ENCODE results near the gene EPB41L5. TPM values are rescaled to one million over a fixed set of nuclear protein-coding genes. Genes with fewer than 3 reads are reported as not detected.
A peak's percentile ranks its signal among the peaks of the same experiment; 100 is the strongest.
"Not testable (repeated sequence)": the region's sequence is repeated elsewhere in the genome, so short reads cannot be mapped to it uniquely, and the experiment has no call there.

Gene EPB41L5
- total RNA-seq, 1 donor from 2014 or later, result 50.5 TPM

DNA sequence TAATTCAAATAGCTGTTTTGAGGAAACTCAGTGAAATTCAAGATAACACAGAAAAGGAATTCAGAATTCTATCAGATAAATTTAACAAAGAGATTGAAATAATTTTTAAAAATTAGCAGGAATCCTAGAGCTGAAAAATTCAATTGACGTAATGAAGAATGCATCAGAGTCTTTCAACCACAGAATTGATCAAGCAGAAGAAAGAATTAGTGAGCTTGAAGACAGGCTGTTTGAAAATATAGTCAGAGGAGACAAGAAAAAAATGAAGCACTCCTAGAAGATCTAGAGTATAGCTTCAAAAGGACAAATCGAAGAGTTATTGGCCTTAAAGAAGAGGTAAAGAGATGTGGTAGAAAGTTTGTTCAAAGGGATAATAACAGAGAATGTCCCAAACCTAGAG lies 122.1 kb downstream of the EPB41L5 start:
- ATAC-seq; DNase-seq (ENCODE audit: low spot score): not testable (repeated sequence)

DNA sequence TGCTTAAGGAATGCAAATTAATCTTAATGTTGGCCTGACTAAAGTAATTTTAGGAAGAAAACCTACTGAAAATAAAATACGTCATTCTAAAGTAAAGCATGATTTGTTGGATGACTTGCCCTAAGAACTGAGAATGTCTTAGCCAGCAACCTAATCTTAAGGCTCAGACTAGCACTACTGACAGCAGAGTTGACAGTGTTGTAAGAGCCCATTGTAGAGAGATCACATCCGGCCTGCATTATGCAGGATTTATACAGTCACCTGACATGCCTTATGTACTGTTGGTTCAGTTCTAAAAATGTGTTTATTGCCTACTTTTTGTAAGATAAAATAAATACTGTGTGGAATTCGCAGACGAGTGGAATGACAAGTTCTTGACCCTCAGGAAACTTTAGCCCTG lies 128.0 kb downstream of the EPB41L5 start:
- ATAC-seq, result no peak
- DNase-seq (ENCODE audit: low spot score), result no peak

DNA sequence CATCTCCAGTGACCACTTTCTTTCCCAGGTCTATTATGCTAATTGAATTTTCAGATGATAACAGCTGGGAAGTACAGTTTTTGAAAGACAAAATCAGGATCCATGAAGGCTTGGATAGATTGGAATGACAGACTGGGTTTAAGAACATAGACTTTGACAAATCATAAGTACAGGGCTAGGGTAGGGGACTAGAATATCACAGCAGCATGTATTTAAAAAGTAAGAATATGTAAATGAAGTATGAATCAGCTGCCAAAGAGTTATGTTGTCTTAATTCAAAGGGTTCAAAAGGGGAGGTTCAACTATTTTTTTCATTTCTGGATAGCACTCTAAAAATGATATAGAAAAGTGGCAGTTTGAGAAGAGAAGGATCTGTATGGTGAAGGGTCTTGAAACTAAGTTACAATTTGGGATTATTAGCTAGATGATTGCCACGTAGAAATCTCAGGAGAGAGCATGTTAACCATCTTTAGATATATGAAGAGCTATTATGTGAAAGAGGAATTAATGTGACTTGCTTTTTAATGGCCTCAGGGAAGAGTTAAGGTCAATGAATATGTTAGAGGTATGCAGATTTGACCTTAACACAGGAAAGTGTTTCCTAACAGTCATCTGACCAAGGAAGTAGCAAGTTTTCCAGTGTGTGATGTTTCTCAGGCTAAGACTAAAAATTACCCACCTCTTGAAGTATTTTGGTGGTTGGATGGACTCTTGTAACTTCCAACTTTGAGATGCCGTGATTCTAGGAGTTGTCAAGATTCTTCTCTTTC lies 128.6 kb downstream of the EPB41L5 start:
- ATAC-seq, result no peak
- no peak for DNase-seq (ENCODE audit: low spot score)

DNA sequence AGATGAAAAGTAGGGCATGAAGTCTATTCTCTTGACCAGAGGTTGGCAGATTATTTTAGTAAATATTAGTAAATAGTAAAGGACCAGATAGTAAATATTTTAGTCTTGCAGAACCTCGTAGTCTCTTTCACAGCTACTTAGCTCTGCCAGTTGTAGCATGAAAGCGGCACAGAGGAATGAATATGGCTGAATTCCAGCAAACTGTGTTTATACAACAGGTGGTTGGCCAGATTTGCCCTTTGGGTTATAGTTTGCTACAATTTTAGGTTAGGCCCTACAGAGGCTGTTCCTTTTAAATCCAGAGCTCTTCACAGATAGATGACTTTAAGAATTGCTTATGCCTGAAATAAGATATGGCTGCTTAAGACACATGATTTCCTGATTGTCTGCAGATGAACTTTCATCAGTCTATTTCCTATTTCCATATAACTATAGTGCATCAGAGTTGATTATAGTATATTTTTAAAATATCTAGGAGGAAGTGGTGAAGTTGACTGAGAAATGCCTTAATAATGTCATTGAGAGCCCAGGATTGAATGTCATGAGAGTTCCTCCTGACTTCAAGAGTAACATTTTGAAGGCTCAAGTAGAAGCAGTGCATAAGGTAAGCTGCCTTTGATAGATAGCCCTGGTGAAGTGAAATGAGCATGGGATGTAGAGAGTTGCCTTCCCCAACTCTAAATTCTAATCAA lies 129.8 kb downstream of the EPB41L5 start:
- ATAC-seq (peak; percentile 78), DNase-seq (ENCODE audit: low spot score) (no peak)

DNA sequence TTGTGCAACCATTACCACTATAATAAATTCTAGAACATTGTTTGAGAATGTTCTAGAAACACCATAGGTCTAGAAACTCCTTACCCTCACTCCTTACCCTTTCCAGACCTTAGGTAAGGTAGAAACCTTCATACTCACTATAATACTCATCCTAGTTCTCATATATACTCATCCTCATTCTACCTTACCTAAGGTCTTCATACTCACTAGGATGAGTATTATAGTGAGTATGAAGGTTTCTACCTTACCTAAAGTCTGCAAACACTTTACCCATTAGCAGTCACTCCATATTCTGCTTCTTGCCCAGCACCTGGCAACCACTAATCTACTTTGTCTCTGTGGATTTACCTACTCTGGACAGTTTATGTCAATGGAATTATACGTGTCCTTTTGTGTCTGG lies 135.4 kb downstream of the EPB41L5 start:
- no peak for ATAC-seq
- no peak for DNase-seq (ENCODE audit: low spot score)

DNA sequence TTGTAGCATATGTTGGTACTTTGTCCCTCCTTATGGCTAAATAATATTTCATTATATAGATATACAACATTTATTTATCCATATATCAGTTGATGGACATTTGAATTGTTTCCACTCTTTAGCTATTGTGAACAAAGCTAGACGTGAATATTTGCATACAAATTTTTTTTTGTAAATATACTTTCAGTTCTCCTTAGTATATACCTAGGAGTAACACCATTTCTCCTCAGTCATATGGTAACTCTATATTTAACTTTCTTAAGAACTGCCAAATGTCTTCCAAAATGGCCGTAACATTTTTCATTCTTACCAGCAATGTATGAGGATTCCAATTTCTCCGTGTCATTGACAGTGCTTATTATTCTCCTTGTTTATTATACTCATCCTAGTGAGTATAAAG lies 135.8 kb downstream of the EPB41L5 start:
- no peak for ATAC-seq
- DNase-seq (ENCODE audit: low spot score), result no peak

DNA sequence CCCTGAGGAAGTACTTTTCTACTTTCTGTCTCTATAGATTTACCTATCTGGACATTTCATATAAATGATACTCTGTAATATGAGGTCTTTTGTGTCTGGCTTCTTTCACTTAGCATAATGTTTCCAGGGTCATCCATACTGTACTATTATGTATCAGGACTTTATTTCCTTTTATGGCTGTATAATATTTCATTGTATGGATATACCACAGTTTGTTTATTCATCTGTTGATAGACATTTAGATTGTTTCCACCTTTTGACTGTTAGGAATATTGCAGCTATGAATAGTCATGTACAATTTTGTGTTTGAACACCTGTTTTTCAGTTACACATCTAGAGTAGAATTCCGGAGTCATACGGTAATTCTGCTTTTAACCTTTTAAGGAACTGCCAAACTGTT lies 136.5 kb downstream of the EPB41L5 start:
- DNase-seq (ENCODE audit: low spot score) (no peak), ATAC-seq (no peak)

DNA sequence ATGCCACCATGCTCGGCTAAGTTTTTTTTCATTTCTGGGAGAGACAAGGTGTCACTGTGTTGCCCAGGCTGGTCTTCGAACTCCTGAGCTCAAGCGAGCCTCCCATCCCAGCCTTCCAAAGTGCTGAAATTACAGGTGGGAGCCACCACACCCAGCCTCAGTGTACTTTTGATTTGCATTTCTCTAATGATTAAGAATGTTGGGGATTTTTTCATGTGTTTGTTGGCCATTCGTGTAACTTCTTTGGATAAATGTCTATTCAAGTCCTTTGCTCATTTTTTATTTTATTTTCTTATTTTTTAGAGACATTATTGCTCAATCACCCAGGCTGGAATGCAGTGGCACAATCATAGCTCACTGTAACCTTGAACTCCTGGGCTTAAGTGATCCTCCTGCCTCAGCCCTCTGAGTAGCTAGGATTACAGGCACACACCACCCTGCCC lies 137.2 kb downstream of the EPB41L5 start:
- DNase-seq (ENCODE audit: low spot score) (no peak), ATAC-seq (no peak)

DNA sequence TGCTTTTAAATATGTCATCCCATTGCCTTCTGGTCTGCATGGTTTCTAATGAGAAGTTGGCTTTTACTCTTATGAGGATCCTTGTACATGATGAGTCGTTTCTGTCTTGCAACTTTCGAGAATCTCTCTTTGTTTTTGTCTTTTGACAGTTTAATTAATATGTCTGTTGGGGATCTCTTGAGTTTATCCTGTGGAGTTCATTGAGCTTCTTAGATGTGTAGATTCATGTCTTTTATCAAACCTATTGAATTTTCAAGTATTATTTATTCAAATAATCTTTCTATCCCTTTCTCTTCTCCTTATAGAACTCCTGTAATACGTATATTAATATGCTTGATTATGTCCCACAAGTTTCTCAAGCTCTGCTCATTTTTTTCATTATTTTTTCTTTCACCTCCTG lies 142.4 kb downstream of the EPB41L5 start:
- no peak for ATAC-seq
- DNase-seq (ENCODE audit: low spot score), result no peak

DNA sequence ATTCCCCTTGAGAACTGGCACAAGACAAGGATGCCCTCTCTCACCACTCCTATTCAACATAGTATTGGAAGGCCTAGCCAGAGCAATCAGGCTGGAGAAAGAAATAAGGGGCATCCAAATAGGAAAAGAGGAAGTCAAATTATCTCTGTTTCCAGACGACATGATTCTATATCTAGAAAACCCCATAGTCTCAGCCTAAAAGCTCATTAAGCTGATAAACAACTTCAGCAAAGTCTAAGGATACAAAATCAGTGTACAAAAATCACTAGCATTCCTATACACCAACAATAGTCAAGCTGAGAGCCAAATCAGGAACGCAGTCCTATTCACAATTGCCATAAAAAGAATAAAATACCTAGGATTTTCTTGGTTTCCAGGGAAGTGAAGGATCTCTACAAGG lies 145.8 kb downstream of the EPB41L5 start:
- not testable (repeated sequence) for DNase-seq (ENCODE audit: low spot score); ATAC-seq

DNA sequence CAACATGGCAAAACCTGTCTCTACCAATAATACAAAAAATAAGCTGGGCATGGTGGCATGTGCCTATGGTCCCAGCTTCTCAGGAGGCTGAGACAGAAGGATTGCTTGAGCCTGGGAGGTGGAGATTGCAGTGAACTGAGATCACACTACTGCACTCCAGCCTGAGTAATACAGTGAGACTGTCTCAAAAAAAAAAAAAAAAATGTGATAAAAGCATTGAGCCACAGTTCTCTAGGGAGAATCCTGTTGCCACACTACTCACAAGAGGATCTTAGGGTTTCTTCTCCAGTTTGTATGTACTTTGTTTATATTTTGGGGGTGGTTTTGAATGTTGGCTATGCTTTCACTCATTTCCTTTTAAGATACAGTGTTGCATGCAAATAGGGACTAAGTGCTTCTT lies 148.3 kb downstream of the EPB41L5 start:
- DNase-seq (ENCODE audit: low spot score) (no peak), ATAC-seq (no peak)

DNA sequence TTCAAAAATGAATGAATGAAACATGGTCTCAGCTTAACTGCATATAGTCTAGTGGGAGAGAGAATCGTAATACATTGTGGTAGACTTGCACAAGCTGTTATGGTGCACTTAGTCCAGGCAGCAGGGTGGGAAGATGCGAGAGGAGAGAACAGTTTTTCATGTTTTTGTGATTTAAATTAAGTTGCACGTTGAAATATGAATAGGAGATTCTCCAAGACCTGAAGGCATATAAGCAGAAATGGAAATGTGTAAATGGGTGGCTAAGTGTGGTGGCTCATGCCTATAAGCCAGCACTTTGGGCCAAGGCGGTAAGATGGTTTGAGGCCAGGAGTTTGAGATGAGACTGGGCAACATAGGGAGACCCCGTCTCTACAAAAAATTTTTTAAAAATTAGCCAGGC lies 149.8 kb downstream of the EPB41L5 start:
- no peak for DNase-seq (ENCODE audit: low spot score)
- no peak for ATAC-seq

DNA sequence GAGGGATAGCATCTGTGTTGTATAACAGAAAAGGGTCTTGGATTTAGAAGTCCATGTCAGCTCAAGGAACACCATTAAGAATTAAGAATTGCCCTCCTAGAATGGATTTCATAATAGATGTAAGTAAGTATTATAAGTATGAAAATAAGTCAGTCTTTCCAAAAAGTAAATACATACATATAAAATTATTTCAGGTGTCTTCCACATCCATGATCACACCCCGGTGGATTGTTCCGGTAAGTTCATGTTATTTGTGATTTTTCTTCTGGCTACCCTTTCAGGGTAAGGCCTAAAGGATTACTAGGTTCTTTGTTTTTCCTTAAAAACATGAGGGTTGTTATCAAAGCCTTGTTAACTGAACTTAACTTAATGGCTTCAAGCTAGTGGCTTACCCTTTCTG lies 154.4 kb downstream of the EPB41L5 start:
- ATAC-seq (no peak), DNase-seq (ENCODE audit: low spot score) (no peak)

DNA sequence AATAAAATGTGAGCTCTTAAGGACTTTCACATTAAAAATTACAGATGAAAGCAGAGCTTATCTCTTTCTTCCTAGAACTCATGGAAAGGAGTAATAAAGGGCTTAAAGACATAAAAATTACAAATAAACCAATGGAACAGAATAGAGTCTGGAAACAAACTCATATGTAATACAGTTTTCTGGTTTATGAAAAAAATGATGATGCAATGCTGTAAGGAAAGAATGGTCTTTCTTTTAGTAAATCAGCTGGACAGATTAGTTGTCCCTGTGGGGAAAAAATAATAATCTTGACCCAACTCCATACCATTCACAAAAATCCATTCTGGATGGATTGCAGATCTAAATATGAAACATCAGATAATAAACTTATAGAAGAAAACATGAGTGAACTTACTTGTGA lies 156.1 kb downstream of the EPB41L5 start:
- no peak for ATAC-seq
- no peak for DNase-seq (ENCODE audit: low spot score)

DNA sequence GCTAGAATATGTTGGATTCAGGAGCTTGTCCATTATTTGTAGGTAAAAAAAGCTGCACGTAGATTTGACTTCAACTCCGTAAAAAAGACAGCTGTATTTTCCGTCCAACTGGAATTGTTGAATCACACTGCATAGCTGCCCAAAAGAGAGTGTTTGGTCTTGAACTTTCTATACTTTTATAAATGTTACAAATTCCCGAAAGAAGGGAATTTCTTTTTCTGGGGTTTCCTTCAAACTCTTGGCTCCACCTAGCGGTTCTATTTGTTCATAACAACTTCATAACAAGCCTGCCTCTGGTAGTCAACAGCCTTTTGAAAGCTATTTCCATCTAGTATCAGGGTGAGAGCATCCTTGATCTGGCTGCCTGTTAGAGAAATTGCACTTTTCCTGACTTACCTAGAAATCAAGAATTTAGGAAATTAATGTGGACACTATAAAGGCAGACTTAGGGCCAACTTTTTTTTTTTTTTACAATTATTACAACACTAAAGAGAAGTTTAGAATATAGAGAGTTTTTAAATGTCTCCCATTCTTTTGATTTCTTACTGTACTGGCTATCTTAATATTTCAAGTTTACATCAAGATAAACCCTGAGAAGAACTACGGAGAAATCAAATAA lies 162.2 kb downstream of the EPB41L5 start:
- DNase-seq (ENCODE audit: low spot score), result no peak
- ATAC-seq, result peak; percentile 73

DNA sequence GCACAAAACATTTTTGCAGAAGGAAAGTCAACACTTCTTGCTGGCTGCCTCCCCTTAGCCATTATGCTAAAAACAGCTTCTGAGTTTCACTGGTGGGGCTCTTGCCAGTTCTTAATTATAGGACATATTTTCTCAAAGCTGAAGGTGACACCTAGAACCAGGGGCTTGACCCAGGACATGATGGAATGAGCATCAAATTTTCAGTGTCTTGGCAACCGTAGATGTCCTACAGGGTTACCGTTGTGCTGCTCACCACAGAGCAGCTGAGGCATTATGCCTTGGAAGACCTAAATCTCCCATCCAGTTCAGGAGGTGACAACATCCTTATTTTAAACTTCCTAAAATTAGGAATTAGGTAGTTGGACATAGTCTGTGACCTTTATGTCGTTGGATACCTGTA lies 163.6 kb downstream of the EPB41L5 start:
- ATAC-seq (no peak), DNase-seq (ENCODE audit: low spot score) (no peak)

DNA sequence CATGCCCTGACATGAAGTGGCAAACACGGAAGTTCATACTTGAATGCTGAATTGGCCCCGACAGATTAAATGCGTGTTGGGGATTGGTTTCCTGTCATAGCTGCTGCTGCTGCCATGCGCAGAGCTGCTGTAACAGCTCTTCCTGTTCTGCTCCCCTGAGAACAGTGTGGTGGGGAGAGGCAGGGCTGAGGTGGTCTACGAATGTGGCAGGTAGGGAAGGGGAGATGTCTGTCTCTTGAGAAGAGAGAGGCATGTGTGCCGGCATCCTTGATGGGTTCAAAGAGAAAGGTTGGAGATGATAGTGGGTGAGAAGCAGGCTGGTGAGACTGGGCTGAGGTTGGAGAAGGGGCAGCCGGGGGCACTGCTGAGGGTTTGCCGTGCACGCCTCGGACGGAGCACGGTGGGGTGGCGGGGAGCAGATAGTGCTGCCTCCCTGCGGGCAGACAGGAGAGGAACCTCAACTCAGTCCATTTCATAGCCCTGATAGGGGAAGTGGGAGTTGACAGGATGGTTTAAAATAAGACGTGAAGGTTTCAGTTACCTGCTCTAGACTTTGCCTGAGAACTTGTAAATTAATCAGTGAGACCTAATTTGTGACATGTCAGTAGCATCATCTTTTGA lies 164.2 kb downstream of the EPB41L5 start:
- ATAC-seq (peak; percentile 54), DNase-seq (ENCODE audit: low spot score) (no peak)

DNA sequence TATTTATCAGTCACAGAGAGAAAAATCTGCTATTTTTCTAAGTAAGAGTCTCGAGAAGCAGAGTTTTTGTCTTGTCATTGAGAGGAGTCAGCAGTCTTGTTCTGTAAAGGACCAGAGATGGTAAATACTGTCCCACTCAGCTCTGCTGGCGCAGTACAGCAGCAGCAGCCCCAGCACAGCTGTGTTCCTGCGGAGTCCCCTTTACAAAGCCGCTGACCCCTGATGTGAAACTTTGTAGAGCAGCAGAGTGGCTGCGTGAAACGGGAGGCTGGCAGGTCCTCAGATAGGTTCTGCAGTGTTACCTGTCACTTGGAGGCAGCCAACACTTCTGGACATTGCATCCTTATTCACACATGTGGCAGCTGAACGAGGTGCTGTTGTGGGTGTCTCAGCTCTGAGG lies 165.1 kb downstream of the EPB41L5 start:
- DNase-seq (ENCODE audit: low spot score) (no peak), ATAC-seq (no peak)

DNA sequence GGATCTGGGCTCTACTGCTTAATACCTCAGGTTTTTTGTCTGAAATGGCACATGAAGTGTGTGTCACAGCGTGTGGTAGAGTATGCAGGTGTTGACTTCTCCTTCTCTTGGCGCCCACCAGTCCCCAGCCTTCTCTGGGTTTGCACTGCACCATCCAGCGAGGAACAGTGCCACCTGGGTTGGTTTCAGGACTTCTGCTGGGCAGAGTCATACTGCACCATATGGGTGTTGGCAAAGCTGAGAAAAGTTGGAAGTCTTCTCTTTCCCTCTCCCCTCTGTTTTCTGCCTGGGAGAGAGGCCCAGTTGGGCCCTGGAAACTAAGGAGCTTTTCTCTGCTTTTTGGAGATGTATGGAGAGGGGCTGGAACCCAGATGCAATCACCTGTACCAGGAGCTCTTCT lies 166.5 kb downstream of the EPB41L5 start:
- DNase-seq (ENCODE audit: low spot score) (no peak), ATAC-seq (no peak)

DNA sequence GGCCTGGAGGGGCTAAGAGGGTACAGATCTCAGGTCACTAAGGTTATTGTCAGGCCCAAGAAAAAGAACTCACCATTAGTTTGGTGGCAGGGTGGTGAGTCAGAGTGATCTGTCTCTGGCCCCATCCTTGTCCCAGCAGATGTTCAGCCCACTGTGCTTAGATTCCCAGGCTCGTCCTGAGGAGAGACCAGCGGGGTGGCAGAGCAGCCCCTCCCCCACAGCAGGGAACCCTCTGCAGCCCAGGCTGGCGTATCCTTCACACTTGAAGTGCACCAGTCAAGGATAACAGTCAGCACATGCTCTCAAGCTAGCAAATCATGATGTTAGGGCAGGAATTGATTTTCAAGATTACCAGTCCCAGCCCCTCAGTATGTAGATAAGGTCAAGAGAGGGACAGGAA lies 167.2 kb downstream of the EPB41L5 start:
- ATAC-seq (no peak), DNase-seq (ENCODE audit: low spot score) (no peak)

DNA sequence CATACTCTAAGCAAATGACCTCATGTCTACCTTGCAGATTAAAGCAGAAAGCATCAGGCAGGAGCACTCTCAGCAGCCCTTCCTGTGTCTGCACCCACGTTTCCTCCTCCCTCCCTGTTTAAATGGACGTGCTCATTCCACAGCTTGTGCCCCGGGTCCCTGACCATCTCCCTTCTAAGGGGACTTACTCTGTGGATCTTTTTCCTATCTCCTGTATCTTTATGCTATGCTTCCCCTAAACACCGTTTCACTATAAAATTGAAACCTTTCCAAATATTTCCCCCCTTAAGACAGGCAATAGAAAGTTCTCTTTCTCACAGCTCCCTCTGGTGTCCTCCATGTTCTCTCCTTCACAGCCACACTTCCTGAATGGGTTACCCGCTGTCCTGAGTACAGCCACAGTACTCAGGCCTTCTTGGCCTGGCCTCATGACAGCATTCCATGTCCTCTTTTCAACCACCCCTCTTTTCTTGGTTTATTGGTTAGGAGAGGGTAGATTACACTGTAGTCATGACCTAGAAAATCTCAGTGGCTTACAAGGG lies 169.2 kb downstream of the EPB41L5 start:
- DNase-seq (ENCODE audit: low spot score) (no peak), ATAC-seq (peak; percentile 16)

All from left lobe of liver (tissue), 2 donors.